GM21447 (cell line): Measurements from ENCODE around the gene TRIM45.
"Not testable (repeated sequence)": the region's sequence is repeated elsewhere in the genome, so short reads cannot be mapped to it uniquely, and the experiment has no call there.

ENCODE experiments used
- ATAC-seq: cut with Tn5 transposase; IDR thresholded peaks from one replicate; pipeline ENCODE4 v1.9.1; 2021; ENCODE audit not compliant: unreplicated experiment

Gene TRIM45

DNA sequence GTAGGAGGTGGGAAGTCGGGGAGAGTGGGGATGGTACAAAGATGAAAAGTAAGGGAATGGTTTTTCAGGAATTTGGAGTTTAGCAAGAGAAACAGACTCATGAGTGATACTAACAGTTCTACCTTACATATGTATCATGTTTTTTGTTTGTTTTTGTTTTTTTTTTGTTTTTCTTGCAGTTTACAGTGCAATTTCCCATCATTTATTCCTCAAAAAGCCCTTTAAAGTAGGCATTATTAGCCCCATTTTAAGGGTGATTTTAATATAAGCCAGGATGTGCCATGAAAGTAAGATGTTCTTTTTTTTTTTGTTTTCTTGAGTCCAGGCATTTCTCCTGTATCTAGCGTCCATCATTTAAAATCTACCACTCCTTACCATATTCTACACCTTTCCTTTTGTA lies 13.8 kb upstream of the TRIM45 start:
- no peak for ATAC-seq

DNA sequence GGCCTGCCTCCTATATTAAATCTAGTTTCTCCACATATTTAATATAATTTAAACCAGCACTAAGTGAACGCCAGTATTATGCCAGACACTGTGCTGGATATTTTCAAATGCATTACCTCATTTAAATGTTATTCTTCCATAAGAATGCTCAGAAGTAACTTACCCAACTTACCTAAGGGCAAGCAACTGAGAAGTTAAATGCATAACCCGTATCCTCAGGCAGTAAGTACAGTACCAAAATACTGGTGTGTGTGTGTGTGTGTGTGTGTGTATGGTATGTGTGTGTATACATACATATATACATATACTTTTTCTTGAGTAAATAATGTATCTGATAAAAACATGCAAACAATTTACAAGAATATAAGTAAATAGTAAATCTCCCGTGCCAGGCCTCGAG lies 9.0 kb upstream of the TRIM45 start:
- no peak for ATAC-seq

DNA sequence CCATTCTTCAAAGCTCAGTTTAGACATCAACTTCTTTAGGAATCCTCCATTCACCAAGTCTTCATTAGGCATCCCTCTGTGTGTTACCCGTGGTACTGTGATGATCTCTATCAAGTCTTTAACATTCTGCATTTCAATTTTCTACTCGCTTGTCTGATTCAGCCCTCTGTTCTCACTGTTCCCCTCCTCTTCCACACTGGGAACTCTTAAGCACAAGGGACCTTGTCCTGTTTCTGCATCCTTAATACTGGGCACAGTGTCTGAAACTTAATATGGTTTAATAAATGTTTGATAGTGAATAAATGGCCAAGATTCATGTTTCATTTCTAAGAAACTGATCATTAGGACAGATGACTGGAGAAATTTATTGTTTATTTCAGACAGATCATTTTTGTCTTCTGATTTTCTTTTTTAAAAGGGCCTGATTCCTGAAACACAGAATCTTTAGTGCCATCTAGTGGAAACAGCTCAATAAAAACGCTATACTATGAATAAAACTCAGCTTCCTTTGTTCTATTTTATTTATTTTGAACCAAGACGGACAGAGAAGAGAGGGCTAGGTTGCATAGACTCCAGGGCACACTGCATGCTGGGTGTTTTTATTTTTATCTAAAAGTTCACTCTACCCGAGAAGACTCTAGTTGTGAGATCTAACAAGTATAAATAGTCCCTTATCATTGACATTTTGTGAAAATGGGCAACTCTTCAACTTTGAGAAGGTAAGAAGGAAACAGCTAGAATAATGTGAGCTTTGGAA lies 7.0 kb upstream of the TRIM45 start:
- ATAC-seq = no peak

DNA sequence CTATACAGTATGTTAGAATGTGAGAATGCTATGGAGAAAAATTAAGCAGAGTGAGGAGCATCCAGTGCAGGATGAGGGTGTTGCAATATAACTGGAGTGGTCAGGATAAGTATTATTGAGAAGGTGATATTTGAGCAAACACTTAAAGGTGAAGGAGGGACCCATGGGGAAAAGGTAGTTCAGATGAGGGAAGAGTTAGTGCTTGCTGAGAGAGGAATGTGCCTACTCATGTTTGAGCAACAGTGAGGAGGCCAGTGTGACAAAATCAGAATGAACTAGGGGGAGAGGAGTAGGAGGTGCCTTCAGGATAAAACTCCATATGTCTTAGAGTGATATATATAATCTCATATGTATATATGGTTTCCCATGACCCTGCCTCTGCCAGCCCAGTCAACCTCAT lies 6.2 kb upstream of the TRIM45 start:
- no peak for ATAC-seq

DNA sequence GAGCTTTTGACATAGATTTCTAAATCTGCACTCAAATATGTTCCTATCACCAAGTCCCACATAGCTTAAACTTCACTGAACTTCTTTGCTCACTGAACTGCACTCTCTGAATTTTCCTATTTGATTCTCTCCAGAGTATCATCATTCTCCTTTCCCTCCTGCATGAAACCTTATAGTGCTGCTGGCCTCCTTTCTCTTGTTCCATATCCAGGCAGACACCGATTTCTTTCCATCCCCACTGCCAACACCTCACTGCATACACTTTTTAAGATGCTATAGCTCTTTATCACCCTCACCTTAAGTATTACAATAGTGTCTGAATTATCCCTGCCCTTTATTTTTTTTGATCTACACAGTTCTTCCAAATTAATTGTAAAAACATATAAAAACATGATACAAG lies 3.1 kb upstream of the TRIM45 start:
- ATAC-seq = no peak

DNA sequence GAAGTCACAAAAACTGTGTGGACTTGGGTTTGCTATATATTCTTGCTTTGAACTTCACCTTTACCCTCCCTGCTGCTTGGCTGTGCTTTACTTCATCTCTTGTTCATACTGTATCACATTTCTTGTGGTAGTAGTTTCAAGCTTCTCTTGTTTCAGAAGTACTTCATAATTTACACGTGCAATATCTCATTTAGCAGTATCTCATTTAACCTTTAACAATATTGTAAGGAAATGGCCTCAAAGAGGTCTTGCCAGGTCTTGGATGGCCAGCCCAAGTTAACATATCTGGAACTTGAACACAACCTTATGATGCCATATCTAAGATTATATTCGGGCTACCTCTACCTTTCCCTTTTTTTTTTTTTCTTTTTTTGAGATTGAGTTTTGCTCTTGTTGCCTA lies 1.7 kb upstream of the TRIM45 start:
- no peak for ATAC-seq

DNA sequence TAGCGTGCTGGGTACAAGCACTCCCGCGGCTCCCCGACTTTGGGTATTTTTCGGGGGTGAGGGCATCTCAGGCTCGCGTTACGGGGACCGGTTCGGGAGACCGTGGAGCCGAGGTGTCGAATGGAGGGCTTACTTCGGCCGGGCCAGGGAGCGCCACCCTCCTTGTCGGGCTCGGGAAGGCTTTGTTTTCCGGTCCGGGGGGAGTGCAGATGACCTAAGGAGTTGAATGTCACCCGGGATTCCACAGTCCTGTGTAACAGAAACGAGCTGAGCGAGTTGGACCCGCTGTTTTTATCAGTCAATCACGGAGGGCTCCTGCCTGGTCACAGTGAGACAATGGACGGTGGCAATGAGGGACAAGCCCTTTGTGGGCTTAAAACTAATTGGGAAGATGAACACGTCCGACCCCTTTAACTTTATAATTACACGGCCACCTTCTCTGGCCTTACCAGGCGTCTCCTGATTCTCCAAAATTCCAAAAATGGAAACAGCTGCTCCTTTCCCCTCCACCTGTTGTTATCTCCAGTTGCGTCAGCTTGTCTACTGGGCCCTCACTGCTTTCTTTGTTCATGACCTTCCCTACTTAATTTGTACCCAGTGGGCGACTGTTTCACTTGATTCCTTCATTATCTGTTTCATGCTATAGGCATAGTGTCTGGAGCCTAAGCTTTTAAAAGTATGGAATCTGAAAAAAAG lies 929 bp upstream of the TRIM45 start:
- ATAC-seq = no peak

DNA sequence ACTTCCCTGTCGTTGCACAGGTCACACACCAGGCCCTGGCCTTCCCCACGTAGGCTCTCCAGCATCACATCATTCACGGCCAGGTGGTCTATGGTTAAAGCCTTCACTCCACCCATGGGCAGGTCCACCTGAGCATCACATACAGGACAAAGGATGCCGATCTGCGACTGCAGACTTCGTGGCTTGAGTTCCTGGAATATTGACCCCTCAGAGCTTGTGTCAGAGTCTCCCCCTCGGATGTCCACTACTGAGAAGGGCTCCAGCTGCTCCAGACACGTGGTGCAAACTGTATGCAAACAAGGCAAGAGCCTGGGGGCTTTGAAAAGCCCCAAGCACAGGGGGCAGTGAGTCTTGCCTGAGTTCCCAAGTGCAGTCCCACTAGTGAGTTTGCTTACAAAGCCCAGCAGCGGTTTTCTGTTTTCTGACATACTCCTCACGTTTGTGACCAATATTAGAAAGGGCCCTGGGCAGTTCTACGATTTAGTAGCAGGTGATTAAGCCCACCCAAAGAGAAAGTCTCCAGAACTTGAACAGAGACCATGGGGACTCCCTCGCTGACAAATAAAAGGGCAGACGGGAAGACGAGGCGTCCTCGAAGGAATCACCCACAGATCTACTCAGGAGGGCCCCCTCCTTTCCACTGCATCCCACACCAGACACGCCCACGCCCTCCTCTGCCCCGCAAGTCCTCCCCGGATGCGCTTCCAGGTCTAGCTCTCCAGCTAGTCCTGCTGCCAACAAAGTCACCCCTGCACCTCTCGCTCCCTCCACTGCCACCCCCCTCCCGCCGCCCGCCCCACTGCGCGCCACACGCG lies 568 bp downstream of the TRIM45 start:
- ATAC-seq = peak; percentile 14

DNA sequence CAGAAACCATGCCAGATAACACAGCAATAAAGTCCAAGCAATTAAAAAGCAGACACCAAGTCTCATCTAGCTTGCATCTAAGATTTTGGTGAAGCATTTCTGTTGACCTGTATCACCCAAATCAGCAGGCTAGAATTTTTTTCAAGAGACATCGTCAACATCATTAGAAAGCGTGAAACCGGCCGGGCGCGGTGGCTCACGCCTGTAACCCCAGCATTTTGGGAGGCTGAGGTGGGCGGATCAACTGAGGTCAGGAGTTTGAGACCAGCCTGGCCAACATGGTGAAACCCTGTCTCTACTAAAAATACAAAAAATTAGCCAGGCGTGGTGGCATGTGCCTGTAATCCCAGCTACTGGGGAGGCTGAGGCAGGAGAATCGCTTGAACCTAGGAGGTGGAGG lies 2.4 kb downstream of the TRIM45 start:
- ATAC-seq = not testable (repeated sequence)

DNA sequence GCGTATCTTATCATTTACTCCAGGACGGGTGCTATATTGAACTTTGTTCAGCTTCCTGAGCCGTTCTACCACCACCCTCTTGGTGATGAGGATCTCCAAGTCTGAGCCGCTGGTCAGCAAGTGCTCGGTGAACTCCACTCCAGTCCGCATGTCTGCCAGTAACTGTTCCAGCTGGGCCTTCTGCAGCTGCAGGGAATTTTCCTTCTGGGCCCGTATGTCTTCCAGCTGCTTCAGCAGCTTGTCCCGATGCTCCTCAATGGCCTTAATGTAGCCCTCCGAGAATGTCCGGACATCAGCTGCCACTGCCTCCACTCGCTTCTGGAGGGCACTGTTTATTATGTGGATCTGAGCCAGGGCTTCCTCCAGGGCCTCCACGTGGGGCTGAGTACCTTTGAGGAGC lies 3.4 kb downstream of the TRIM45 start:
- ATAC-seq = no peak

DNA sequence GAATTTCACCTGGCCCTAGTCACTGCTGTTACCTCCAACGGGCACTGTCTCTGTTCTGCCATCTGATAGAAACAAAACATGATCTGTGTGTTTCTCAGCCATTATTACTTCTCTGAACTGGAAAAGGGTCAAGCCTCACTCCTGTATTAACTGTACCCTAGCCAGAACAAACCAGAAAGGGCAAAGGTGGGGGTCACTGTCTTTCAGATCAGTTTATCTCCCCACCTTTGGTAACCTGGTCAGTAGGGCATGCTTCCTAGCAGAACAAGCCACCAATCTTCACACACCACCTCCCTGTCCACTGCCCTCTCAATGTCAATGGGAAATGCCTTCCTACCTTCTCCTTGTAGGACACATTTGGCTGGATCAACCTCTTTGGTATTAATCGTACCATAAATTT lies 3.9 kb downstream of the TRIM45 start:
- ATAC-seq = no peak

DNA sequence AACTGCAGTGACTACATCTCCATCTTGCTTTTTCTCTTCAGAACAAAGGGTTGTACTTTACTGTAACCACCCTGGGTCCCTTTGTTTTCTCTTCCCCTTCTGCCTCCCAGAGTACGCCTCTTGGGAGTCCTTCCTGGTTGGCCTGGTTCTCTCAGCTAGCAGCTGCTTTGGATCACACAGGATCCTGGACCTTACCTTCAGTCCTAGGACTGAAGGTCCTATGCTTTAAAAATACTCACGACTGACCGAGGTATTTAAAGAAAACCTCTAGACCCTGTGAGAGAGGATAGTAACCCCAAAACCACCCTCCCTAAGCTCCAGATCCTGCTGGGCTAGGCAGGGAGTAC lies 4.8 kb downstream of the TRIM45 start:
- no peak for ATAC-seq

DNA sequence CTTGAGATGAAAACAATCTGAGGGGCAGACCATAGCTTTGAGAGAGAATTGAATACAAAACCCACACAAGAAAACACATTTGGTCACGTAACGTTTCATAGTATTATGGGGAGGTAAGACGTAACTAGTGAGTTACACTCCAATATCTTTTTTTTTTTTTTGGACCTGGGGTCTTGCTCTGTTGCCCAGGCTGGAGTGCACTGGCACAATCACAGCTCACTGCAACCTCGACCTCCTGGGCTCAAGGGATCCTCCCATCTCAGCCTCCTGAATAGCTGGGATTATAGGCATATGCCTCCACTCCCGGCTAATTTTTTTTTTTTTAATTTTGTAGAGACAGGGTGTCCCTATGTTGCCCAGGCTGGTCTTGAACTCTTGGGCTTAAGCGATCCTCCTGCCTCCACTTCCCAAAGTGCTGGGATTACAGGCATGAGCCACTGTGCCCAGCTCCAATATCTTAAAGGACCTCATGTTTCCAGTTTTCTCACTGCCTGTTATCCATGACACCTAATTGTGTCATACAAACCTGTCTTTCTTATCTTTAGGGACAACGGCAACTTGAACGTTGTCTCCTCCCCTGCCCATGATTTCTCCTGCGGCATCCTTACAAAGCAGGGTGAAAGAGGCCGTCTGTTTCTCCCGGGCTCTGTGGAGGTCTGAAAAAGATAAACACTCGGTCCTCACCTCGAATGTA lies 5.3 kb downstream of the TRIM45 start:
- no peak for ATAC-seq

DNA sequence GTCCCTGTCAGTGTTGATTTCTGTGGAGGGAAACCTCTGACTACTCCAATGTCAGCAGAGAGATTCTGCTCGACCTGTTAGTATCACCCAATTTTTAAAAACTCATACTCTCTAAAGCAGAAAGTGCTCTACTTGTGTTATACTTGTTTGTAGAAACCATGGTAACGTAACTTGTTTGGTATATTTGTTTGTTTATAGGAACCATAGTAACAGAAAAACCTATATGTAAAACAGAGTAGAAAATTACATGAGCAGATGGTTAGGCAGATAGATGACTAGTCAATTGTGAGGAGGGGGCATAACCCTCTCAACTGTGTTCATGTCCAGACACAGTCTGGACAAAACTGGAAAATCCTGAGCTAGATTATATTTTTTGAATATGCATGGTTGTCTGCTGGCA lies 6.7 kb downstream of the TRIM45 start:
- ATAC-seq = no peak

DNA sequence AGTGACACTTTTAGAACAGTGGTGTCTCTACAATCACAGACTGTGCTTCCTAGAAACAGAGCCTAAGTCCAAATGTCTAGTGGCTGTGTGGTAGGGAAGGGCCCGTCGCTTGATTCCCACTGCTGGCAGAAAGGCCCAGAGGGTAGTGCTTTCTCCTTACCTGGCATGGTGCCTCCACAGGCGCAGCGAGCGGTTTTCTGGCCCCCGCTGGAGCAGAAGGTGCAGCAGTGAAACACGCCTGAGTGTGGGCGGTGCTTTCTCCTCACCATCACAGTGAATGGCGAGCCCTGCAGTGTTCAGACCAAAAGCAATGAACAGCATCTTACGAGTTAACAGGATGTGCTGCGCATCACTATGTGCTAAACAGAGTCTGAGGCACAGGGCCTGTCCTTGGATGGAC lies 8.3 kb downstream of the TRIM45 start:
- no peak for ATAC-seq

DNA sequence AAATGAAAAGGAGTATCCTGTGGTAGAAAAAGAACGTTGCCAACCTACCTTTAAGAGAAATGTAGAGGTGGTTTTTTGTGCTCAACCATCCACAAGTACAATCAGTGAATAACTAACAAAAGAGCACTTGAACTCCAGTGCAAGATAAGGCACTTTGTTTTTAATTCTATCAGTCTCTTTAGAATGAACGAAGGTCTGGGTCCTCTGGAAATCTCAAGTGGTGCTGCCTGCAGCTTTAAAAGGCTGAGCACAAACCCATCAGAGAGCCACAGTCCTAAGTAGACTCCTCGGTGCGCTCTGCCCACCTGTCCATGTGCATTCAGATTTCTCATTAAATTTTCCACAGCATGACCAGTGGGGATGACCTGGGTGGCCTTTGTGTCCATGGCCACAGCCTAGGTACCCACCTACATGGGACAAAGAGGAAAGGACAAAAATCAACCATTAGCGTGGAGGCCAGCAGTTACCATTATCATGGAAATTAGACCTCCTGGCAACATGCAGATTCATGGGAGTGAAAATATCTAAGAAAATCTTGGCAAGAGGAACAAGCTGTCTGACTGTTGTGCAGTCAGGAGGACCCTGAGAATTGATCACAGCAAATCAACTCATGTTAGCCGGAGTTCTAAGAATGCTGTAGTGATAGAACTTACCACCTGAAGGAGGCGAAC lies 9.4 kb downstream of the TRIM45 start:
- ATAC-seq = no peak

DNA sequence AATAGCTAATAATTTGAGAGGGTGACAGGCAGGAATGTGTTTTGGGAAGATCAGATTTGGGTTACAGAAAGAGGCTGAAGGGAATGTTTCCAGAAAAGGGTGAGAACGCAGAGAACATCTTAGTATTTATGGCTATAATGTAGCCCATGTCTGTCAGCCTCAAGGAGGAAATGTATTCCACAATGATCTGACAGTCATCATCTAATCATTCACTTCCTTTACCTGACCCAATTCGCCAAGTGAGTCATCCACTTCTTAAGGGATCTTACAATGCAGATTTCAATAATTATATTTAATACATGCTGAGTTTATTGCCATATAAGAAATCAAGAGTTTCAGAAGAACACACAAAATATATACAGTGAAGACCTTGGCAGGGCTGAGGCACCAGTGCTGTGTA lies 10.8 kb downstream of the TRIM45 start:
- no peak for ATAC-seq

DNA sequence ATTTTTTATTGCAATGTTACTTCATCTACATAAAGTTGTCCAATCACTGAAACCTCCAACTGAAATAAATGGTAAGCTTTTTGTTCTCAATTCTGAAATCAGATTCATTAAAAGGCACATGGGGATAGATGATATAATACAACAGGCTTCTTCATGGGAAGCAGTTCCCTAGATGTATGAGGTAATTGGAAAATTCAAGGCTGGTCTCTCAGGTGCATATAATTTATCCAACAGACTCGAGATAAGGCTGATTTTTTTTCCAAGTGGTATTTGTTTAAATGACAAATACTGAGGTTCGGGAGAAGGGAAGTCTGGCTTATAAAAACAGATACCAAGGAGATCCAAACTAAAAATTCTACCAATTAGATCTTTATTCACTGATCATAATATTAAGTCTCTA lies 14.2 kb downstream of the TRIM45 start:
- no peak for ATAC-seq

DNA sequence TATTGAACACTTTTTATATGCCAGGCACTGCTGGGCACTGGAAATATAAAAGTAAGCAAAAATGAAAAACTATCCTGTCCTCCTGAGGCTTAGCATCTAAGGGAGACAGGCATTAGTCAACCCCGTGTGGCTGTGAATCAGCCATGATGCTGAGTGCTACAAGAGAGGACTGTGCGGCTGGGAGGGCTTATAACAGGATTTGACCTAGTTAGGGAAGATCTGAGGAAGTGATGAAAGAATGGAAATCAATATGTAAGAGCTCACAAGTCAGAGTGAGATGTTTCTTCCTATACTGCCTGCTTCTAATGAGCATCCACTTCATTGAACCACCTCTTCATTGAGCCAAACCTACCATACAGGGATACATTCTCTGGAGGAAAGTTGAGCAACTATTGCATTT lies 15.1 kb downstream of the TRIM45 start:
- ATAC-seq = no peak

DNA sequence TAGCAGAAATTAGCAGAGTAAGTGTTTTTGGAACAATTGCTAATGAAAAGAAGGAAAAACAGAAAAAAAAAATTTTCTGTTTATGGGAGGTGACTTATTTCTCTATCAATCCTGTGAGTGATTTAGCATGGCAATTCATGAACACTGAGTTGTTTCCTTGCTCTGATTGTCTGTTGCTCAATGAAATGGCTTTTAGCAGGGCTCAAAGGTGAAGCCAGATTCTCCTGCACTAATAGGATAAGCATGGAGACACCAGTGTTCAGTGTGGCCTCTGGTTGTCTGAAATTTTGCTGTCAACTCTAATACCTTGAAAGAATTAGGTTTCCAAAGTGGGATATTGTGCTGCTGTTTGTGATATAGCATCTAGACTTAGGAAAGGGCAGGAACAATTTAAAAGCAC lies 15.8 kb downstream of the TRIM45 start:
- ATAC-seq = no peak

DNA sequence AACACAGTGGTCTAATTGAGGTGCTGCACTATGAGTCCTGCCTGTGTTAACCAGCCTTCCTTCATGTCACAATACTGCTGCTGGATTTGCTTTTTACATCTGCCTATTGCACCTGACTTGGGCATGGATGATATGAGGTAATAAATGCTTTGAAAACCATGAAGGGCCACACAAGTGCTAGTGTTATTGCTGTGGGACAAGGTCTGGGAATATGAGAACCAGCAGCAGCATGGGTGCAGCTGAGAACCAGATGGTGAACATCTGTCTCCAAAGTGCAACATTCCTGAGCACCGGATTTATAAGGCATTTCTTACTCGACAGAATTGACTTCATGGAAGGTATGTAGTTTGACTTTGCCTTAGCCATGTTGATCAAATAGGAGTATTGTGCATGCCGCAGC lies 16.6 kb downstream of the TRIM45 start:
- no peak for ATAC-seq
